HCEC 1CT (cell line): Measurements from ENCODE around the gene REEP3.
A peak's percentile ranks its signal among the peaks of the same experiment; 100 is the strongest.
"Not testable (repeated sequence)": the region's sequence is repeated elsewhere in the genome, so short reads cannot be mapped to it uniquely, and the experiment has no call there.

Experiments
- DNase-seq: peaks from one replicate; pipeline ENCODE4 v3.0.0-alpha.2; 2017

Gene REEP3, protein sequence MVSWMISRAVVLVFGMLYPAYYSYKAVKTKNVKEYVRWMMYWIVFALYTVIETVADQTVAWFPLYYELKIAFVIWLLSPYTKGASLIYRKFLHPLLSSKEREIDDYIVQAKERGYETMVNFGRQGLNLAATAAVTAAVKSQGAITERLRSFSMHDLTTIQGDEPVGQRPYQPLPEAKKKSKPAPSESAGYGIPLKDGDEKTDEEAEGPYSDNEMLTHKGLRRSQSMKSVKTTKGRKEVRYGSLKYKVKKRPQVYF

GRCh38 chr10:63520500-63521415, at the start of gene REEP3:
Gene REEP3 (plus strand): TSS chr10:63521401. CDS start chr10:63521546, 145 bp downstream.
- DNase-seq, result peak; percentile 13

DNA sequence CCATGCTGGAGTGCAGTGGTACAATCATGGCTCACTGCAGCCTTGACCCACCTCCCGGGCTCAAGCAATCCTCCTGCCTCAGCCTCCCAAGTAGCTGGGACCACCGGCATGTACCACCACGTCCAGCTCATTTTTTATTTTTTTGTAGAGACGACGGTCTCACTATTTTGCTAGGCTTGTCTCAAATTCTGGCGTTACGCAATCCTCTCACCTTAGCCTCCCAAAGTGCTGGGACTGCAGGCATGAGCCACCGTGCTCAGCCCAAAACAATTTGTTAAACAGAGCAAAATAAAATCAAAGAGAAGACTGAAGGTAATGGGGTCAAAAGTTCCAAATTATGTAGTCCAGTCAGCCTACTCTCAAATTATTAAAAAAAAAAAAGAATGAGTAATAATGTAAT, 46.7 kb upstream of the REEP3 start:
- no peak for DNase-seq

DNA sequence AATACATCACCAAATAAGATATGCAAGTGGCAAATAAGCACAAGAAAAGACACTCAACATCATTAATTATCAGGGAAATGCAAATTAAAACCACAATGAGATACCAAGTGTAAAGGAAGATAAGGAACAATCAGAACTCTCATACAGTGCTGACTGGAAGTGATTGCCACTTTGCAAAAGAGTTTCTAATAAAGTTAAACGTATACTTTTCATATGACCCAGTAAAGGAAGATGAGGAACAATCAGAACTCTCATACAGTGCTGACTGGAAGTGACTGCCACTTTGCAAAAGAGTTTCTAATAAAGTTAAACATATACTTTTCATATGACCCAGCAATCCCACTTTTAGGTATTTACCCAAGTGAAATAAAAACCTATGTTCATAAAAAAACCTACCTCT, 43.3 kb upstream of the REEP3 start:
- DNase-seq, result no peak

GRCh38 chr10:63478564-63478963, 42.6 kb upstream of the REEP3 start:
- DNase-seq, result no peak

GRCh38 chr10:63480237-63480636, 41.0 kb upstream of the REEP3 start:
- no peak for DNase-seq

- DNase-seq, result no peak
These were observed 39.3 kb upstream of the REEP3 start for GRCh38 chr10:63481815-63482421.

GRCh38 chr10:63483983-63484382, 37.2 kb upstream of the REEP3 start:
- no peak for DNase-seq

DNA sequence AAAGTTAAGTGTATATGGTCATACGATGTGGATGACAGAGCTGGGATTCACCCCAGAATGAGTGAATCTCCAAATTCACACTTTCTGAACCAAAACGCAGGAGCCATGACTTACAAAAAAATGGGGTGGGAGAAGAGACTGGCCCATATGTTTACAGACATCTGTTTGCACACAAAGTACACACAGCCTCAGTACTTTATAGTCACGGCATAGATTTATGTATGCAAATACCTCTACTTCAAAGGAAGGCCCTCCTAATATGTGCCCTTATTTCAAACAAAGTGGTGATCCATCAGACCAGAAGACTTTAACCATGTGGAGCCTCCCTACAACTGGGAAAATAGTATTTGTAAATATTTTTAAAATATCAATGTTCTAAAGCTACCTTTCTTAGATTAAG, 33.2 kb upstream of the REEP3 start:
- no peak for DNase-seq

DNA sequence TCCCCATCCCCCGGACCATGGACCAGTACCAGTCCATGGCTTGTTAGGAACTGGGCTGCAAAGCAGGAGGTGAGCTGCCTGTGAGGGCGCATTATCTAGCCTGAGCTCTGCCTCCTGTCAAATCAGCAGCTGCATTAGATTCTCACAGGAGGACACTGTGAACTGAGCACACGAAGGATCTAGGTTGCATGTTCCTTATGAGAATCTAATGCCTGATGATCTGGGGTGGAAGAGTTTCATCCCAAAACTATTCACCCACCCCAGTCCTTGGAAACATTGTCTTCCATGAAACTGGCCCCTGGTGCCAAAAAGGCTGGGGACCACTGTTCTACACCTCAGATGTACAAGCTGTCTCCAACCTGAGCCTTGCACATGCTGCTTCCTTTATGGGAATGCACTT, 31.4 kb upstream of the REEP3 start:
- no peak for DNase-seq

DNA sequence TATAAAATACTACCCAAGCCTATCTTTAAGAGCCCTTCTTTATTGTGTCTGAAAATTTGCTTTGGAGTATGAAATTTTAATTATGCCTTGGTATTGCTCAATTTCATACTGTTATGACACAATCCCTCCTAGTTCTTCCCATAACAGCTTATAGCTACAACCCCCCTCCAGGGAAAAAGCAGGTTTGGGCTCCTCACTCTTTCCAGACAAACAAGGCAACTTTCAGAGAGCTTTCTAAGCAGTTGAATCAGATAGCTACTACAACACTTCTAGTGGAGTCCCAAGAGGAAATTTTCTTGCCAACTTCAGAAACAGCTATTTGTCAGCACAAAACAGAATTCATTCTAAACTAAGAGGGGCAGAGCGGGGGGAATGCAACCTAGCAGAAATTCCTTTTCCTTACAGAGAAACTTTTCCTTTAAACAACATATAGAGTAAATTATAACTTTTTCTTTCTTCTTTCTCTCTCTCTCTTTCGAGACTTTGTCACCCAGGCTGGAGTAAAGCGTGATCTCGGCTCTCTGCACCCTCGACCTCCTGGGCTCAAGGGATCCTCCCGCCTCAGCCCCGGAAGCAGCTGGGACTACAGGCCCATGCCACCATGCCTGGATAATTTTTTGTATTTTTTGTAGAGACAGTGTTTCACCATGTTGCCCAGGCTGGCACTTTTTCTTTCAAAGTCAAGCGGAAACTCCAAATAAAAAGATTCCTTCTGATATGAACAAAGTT, 29.4 kb upstream of the REEP3 start:
- DNase-seq, result peak; percentile 80

DNA sequence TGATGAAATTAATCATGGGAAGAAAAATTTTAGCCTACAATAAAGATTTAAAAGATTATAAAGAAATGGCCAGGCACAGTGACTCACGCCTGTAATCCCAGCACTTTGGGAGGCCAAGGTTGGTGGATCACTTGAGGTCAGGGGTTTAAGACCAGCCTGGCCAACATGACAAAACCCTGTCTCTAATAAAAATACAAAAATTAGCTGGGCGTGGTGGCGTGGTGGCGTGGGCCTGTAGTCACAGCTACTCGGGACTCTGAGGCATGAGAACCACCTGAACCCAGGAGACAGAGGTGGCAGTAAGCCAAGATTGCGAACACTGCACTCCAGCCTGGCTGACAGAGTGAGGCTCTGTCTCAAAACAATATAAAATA, 28.9 kb upstream of the REEP3 start:
- peak; percentile 53 for DNase-seq

GRCh38 chr10:63493004-63493403, 28.2 kb upstream of the REEP3 start:
- no peak for DNase-seq

DNA sequence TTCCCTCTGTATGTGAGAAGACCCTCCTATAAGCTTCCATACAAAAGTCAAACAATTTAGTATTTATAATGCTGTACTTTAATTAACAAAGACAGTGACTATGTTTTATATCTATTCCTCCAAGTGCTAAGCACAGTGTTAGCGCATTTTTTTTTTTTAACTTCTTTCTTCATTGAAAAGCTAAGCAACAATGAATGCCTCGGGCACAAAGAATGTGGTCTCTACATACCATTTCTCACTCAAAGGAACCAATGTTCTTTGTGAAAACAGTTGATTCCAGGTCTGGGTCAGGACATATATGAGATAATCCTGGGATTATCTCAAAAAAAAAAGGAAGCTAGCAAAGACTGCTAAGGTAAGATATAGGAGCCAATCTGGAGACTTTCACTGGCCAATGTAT, 26.2 kb upstream of the REEP3 start:
- no peak for DNase-seq

DNA sequence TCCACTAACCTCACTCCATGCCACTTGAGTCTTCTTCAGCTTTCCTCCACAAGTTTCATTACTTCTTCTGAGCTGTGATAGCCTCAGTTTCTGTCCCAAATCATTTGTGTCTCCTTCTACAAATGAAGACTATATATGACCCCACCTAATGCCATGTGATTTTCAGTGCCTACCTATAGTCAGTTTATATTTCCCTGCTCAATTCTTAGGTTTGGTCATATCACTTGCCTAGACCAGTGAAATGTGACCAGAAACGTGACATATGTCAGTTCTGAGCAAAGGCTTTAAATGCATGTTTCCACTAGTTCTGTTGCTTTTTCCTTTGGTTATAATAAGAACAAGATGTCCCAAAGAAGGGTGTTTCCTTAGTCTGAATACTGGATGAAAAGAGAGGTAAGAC, 24.6 kb upstream of the REEP3 start:
- DNase-seq, result no peak

DNA sequence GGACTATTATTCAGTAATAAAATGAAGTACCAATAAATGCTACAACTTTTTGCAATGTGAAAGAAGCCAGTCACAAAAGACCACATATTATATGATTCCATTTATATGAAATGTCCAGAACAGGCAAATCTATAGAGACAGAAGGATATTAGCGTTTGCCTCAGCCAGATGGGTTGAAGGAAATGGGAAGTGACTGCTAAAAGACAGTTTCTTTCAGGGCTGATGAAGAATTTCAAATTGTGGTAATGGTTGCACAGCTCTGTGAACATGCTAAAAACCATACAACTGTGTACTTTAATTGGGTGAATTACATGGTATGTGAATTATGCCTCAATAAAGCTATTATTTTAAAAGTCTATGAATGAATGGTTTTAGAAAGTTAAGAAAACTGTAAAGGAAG, 23.9 kb upstream of the REEP3 start:
- no peak for DNase-seq

DNA sequence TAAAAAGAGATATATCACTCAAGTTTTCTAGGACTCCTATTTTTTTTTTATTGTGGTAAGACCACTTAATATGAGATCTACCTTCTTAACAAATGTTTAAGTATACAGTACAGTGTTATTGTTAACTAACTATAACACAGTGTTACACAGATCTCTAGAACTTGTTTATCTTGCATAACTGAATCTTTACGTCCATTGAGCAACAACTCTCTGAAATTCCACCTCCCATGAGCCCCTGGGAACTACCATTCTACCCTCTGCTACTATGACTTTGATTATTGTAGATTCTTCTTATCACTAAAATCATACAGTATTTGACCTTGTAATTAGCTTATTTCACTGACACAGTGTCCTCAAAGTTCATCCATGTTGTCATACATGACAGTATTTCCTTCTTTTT, 22.5 kb upstream of the REEP3 start:
- DNase-seq, result no peak

- DNase-seq, result not testable (repeated sequence)
These were observed 20.6 kb upstream of the REEP3 start for GRCh38 chr10:63500551-63500950.

DNA sequence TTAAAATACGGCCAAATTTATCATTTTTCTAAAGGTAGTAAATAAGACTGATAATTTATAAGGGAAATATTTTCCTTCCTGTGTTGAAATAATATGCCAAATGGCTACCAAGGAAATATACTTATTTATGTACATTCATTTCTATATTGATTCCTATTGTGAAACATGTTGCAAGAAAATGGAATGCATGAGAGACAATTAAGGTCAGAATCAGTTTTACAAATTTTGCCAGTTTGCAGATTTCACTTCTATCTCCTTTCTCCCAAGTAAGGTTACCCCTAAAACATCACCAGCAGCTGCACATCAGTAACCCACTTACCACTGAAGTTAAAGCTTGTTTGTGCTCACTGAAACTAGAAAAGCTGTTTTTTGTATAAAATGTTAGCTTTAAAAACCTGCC, 19.2 kb upstream of the REEP3 start:
- no peak for DNase-seq

- DNase-seq, result no peak
These were observed 18.4 kb upstream of the REEP3 start for GRCh38 chr10:63502832-63503231.

- no peak for DNase-seq
These were observed 17.8 kb upstream of the REEP3 start for GRCh38 chr10:63503395-63503794.

GRCh38 chr10:63504145-63504881, 16.9 kb upstream of the REEP3 start:
- no peak for DNase-seq

DNA sequence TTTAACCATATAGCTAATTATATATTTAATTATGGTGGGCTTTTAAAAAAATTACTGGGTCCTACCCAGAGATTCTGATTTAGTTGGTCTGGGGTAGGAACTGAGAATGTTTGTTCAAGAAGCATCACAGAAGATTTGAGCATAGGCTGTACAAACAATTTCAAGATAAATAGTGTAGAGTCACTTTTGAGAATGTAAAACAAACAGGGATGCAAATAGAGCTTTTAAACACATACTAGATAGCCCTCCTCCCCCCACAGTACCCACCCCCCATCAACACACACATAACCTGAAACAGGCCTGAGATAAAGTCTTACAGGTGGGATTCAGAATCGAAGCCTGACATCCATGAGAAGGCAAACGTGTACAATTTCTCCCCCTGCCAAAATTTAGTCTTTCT, 15.6 kb upstream of the REEP3 start:
- DNase-seq, result no peak

DNA sequence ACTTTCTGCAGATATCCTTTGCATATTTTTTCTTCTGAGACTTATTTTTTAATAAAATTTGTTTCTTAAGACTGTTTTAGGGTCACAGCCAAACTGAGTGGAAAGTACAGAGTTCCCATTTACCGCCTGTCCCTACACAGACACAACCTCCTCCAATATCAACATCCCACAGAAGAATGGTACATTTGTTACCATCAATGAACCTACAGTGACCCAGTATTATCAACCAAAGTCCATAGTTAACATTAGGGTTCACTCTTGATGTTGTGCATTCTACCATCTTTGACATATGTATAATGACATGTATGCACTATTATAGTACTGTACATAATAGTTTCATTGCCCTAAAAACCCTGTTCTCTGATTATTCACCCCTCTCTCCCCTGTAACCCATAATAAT, 14.6 kb upstream of the REEP3 start:
- no peak for DNase-seq
